ENCODE data around the gene YTHDF1. TPM values are rescaled to one million over a fixed set of nuclear protein-coding genes. Genes with fewer than 3 reads are reported as not detected.

The YTHDF1 gene
- total and polyA plus RNA-seq, 2 experiments from 2014 or later = 35.9 to 57.4 TPM

DNA sequence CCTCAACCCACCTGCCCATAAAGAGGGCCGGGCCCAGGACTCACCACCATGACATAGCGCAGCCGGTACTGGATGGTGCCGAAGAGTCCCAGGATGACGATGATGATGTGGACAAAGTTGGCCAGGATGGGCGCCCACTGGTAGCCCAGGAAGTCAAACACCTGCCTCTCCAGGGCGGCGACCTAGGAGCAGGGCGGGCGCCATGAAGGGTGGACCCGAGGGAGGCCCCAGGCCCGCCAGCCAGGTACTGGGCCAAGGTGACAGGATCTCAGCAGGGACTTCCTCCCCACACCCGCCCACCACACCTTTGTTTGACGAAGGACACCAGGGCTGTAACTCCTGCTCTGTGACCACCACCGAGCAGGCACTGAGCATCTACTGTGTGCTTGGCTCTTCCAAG lies 34.0 kb upstream of the YTHDF1 start:
- Histone ChIP-seq H3K4me1 (ENCODE audit: insufficient read depth) (peaks cover 9% of the 10 kb centered on the region), H3K4me3 (no peak overlapping the region), H3K27ac (no peak overlapping the region), H4K20me1 (ENCODE audit: insufficient read depth, poor library complexity, severe bottlenecking) (no peaks in the 10 kb centered on the region), H3K36me3 (replicated peaks; ENCODE audit: insufficient read depth, low read depth) (no peaks in the 10 kb centered on the region), H3K9me2 (replicated peaks; ENCODE audit: insufficient read depth) (no peaks in the 10 kb centered on the region), H3K4me2 (no peak overlapping the region), H3K9me3 (ENCODE audit: low read depth) (no peaks in the 10 kb centered on the region), H3K79me2 (no peaks in the 10 kb centered on the region), H3K27me3 (peaks cover 17% of the 10 kb centered on the region), H2AFZ (no peak overlapping the region)
- WGBS (ENCODE audit: low lambda C conversion rate, missing lambda C conversion rate) = 89% methylated on average over 15 of the region's 15 CpGs
- TF ChIP-seq, protein P1, sequence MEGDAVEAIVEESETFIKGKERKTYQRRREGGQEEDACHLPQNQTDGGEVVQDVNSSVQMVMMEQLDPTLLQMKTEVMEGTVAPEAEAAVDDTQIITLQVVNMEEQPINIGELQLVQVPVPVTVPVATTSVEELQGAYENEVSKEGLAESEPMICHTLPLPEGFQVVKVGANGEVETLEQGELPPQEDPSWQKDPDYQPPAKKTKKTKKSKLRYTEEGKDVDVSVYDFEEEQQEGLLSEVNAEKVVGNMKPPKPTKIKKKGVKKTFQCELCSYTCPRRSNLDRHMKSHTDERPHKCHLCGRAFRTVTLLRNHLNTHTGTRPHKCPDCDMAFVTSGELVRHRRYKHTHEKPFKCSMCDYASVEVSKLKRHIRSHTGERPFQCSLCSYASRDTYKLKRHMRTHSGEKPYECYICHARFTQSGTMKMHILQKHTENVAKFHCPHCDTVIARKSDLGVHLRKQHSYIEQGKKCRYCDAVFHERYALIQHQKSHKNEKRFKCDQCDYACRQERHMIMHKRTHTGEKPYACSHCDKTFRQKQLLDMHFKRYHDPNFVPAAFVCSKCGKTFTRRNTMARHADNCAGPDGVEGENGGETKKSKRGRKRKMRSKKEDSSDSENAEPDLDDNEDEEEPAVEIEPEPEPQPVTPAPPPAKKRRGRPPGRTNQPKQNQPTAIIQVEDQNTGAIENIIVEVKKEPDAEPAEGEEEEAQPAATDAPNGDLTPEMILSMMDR (IDR thresholded peaks at IDR 0.05; ENCODE audit: poor library complexity) = no peak
- no peak for TF ChIP-seq EZH2 (IDR thresholded peaks at IDR 0.05; ENCODE audit: borderline replicate concordance)
- TF ChIP-seq EZH2phosphoT487 (IDR thresholded peaks at IDR 0.05; ENCODE audit: low read depth, severe bottlenecking, unreplicated experiment) = no peak
- DNase-seq (ENCODE audit: low spot score) = no peak

DNA sequence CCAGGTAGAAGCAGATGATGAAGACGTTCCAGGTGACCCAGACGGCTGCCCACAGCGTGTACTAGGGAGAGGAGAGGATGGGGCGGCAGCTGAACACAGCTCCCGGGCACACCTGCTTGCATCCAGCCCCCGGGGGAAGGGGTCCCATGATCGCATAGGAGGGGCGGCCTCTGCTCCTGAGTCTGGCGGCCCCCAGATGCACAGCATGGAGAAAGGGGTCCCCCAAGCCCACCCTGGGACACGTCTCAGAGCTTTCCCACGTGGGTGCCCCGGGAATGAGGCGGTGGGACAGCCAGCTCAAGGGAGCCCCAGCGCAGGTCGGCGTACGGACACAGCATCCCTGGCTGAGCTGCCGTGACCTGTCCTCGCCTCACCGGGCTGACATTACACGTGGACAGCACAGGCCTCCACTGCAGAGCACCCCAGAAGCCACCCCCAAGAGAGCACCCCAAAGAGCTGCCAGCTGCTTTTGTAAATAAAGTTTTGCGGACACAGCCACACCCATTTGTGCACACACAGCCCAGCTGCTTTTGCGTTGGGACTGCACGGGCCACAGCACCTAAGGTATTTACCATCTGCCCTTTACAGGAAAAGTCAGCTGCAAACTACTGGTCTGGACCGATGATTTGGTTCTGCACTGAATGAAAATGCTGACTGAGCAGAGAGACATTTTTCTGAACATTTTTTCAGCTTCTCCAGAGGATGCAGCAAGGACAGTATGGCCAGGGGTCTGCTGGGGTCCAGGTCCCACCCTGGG lies 33.1 kb upstream of the YTHDF1 start:
- no peaks in the 10 kb centered on the region for H3K9me3 ChIP-seq (ENCODE audit: low read depth)
- no peak for DNase-seq (ENCODE audit: low spot score)
- no peak overlapping the region for H3K27ac ChIP-seq
- no peaks in the 10 kb centered on the region for H3K36me3 ChIP-seq (replicated peaks; ENCODE audit: insufficient read depth, low read depth)
- no peaks in the 10 kb centered on the region for H3K79me2 ChIP-seq
- H2AFZ ChIP-seq = no peak overlapping the region
- H3K4me2 ChIP-seq = no peak overlapping the region
- peaks cover 13% of the 10 kb centered on the region for H3K27me3 ChIP-seq
- H3K9me2 ChIP-seq (replicated peaks; ENCODE audit: insufficient read depth) = no peaks in the 10 kb centered on the region
- H3K4me1 ChIP-seq (ENCODE audit: insufficient read depth) = peaks cover 3% of the 10 kb centered on the region
- H3K4me3 ChIP-seq = no peak overlapping the region
- H4K20me1 ChIP-seq (ENCODE audit: insufficient read depth, poor library complexity, severe bottlenecking) = no peaks in the 10 kb centered on the region
- TF ChIP-seq EZH2phosphoT487 (IDR thresholded peaks at IDR 0.05; ENCODE audit: low read depth, severe bottlenecking, unreplicated experiment) (no peak), EZH2 (IDR thresholded peaks at IDR 0.05; ENCODE audit: borderline replicate concordance) (no peak)
- TF ChIP-seq, protein P1 (IDR thresholded peaks at IDR 0.05; ENCODE audit: poor library complexity) = no peak
- 82% methylated on average over 24 of the region's 25 CpGs for WGBS (ENCODE audit: low lambda C conversion rate, missing lambda C conversion rate)

DNA sequence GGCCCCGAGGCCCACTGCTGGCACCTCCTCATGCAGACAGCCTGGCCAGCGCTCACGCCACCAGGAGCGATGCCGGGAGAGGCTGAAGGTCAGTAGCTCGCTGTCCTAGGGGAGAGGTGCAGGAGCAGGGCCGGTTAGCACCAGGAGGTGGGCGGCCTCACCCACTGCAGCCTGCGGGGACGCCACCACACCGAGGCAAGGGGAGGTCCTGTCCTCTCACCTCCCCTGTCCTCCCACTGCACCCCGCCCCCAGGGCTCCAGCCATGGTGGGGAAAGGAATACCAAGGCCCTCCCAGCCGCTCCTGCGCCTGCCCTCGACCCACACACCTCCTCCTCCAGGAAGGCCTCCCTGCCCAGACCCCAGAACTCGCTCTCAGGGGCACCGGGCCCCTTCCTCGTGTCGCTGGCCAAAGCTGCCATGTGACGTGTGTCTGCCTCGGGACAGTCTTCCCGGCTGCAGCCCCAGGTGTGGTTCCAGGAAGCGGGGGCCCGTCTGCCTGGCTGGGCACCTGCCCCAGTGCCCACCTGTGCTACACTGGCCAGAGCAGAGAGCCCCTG lies 31.8 kb upstream of the YTHDF1 start:
- H3K4me2 ChIP-seq = no peak overlapping the region
- TF ChIP-seq EZH2 (IDR thresholded peaks at IDR 0.05; ENCODE audit: borderline replicate concordance) (no peak), EZH2phosphoT487 (IDR thresholded peaks at IDR 0.05; ENCODE audit: low read depth, severe bottlenecking, unreplicated experiment) (no peak)
- TF ChIP-seq, protein P1 (IDR thresholded peaks at IDR 0.05; ENCODE audit: poor library complexity) = no peak
- H3K79me2 ChIP-seq = no peaks in the 10 kb centered on the region
- H3K27me3 ChIP-seq = peaks cover 5% of the 10 kb centered on the region
- no peaks in the 10 kb centered on the region for H3K4me1 ChIP-seq (ENCODE audit: insufficient read depth)
- H3K9me3 ChIP-seq (ENCODE audit: low read depth) = no peaks in the 10 kb centered on the region
- no peaks in the 10 kb centered on the region for H3K9me2 ChIP-seq (replicated peaks; ENCODE audit: insufficient read depth)
- no peak overlapping the region for H3K4me3 ChIP-seq
- H3K27ac ChIP-seq = no peak overlapping the region
- no peaks in the 10 kb centered on the region for H3K36me3 ChIP-seq (replicated peaks; ENCODE audit: insufficient read depth, low read depth)
- 89% methylated on average over 20 of the region's 24 CpGs for WGBS (ENCODE audit: low lambda C conversion rate, missing lambda C conversion rate)
- H4K20me1 ChIP-seq (ENCODE audit: insufficient read depth, poor library complexity, severe bottlenecking) = no peaks in the 10 kb centered on the region
- DNase-seq (ENCODE audit: low spot score) = no peak
- no peak overlapping the region for H2AFZ ChIP-seq

Data from hepatocyte (in vitro differentiated cells).